HepG2 (cell line): ENCODE measurements around the gene FMNL2. TPM values are rescaled to one million over a fixed set of nuclear protein-coding genes. Genes with fewer than 3 reads are reported as not detected.
A peak's percentile ranks its signal among the peaks of the same experiment; 100 is the strongest.

Experiments used
- ATAC-seq: fragments of 200-7000 bp; cut with Tn5 transposase; 3 replicates; pipeline ENCODE4 v1.9.1; 2020; ENCODE audit warnings: mild to moderate bottlenecking, moderate library complexity
- BruUV-seq: library from RNA; stranded (reverse); fragments of 400-500 nt; replicated peaks from 2 replicates; lab custom pipeline; 2021; lab: Mats Ljungman, UMichigan
- CTCF ChIA-PET: fragments of 300-600 bp; formaldehyde crosslinking; extraction: SDS; loops from one replicate; lab custom pipeline; 2021; ENCODE audit warnings: low total read pairs, inconsistent platforms, low intra/inter-chr PET ratio; lab: Yijun Ruan, JAX
- POLR2A ChIA-PET: fragments of 350-600 bp; sonication (Branson Sonifier 250); formaldehyde crosslinking; loops from one replicate; lab custom pipeline; 2020; ENCODE audit warnings: antibody characterized with exemption, inconsistent platforms; lab: Yijun Ruan, JAX
- DNase-seq: peaks from one replicate; pipeline ENCODE4 v3.0.0-alpha.2; 2015; ENCODE audit warnings: low spot score
- FAIRE-seq: peaks from 3 replicates; lab custom pipeline; 2011; peaks lifted over from hg19 to GRCh38; lab: Jason Lieb, UNC
- H2AFZ ChIP-seq: one replicate; pipeline ENCODE4 v1.6.1; 2011; ENCODE audit warnings: low read length, inconsistent platforms
- H3K27ac ChIP-seq: fragments of 300-600 bp; 3 replicates; pipeline ENCODE4 v1.8.0; 2011; ENCODE audit warnings: mixed run types, mild to moderate bottlenecking, mixed read lengths, low read length, inconsistent platforms; ENCODE audit not compliant: insufficient read depth; ENCODE audit errors: extremely low read length
- H3K27me3 ChIP-seq, 2 experiments: fragments of 200-600 bp in 1 of 2; 2 replicates in 1 of 2; 3 replicates in 1 of 2; pipeline versions ENCODE4 v1.6.0 to v1.8.0; 2011; ENCODE audit warnings: low read length in 2 of 2, mild to moderate bottlenecking in 2 of 2, moderate library complexity in 2 of 2, inconsistent platforms in 1 of 2; ENCODE audit not compliant: insufficient read depth in 2 of 2, control insufficient read depth in 1 of 2
- H3K36me3 ChIP-seq, 2 experiments: fragments of 200-600 bp in 1 of 2; replicated peaks in 1 of 2; 2 replicates in 1 of 2; 3 replicates in 1 of 2; pipeline versions ENCODE4 v1.5.1 to v1.8.0; 2011; ENCODE audit warnings: low read length in 2 of 2, inconsistent platforms in 1 of 2; ENCODE audit not compliant: insufficient read depth in 2 of 2, control insufficient read depth in 1 of 2
- H3K4me1 ChIP-seq: 2 replicates; pipeline ENCODE4 v1.5.1; 2012; ENCODE audit warnings: low read length, inconsistent platforms; ENCODE audit not compliant: insufficient read depth
- H3K4me2 ChIP-seq: 2 replicates; pipeline ENCODE4 v1.6.0; 2011; ENCODE audit warnings: low read depth, low read length, inconsistent platforms
- H3K4me3 ChIP-seq, 3 experiments: fragments of 200-600 bp in 1 of 3; sonication (generic), shearing (Covaris generic) in 1 of 3; replicated peaks in 1 of 3; 2 replicates each; pipeline ENCODE4 v1.5.1; 2011 to 2016; ENCODE audit warnings: low read length in 3 of 3, inconsistent platforms in 2 of 3, low read depth in 2 of 3, mild to moderate bottlenecking in 2 of 3, control low read depth in 1 of 3, mixed read lengths in 1 of 3; ENCODE audit not compliant: insufficient read depth in 1 of 3
- H3K79me2 ChIP-seq: one replicate; pipeline ENCODE4 v1.6.1; 2011; ENCODE audit warnings: low read length, inconsistent platforms; ENCODE audit not compliant: insufficient read depth
- H3K9ac ChIP-seq: 2 replicates; pipeline ENCODE4 v1.6.0; 2011; ENCODE audit warnings: mild to moderate bottlenecking, low read depth, low read length, inconsistent platforms; ENCODE audit not compliant: insufficient read depth
- H3K9me3 ChIP-seq: 2 replicates; pipeline ENCODE4 v1.5.1; 2012; ENCODE audit warnings: mild to moderate bottlenecking, low read length
- H4K20me1 ChIP-seq: 2 replicates; pipeline ENCODE4 v1.6.0; 2011; ENCODE audit warnings: inconsistent platforms, mild to moderate bottlenecking, low read length, moderate library complexity; ENCODE audit not compliant: insufficient read depth
- CCAR2 ChIP-seq: fragments of 200-400 bp; formaldehyde crosslinking; optimal IDR thresholded peaks from 2 replicates; pipeline ENCODE3; 2018; ENCODE audit warnings: low read depth, mild to moderate bottlenecking, low read length, moderate library complexity
- E2F5 ChIP-seq: sonication (generic); formaldehyde crosslinking; conservative IDR thresholded peaks from 2 replicates; pipeline ENCODE4 v1.4.0; 2020; ENCODE audit warnings: missing genetic modification reagents
- NR2C2 ChIP-seq: sonication (generic); formaldehyde crosslinking; IDR thresholded peaks from 2 replicates; pipeline ENCODE4 v1.4.0; 2020; ENCODE audit warnings: missing genetic modification reagents, mild to moderate bottlenecking, moderate library complexity, borderline replicate concordance
- RBM22 ChIP-seq: fragments of 200-400 bp; formaldehyde crosslinking; optimal IDR thresholded peaks from 2 replicates; pipeline ENCODE3; 2017; ENCODE audit warnings: mild to moderate bottlenecking, low read length, moderate library complexity
- ZBTB38 ChIP-seq: sonication (generic); formaldehyde crosslinking; IDR thresholded peaks from 2 replicates; pipeline ENCODE4 v1.5.1; 2020; ENCODE audit warnings: mild to moderate bottlenecking, missing genetic modification reagents
- ZNF33A ChIP-seq: sonication (generic); formaldehyde crosslinking; IDR thresholded peaks from 2 replicates; pipeline ENCODE4 v1.5.1; 2020; ENCODE audit warnings: missing genetic modification reagents, mild to moderate bottlenecking, moderate library complexity, borderline replicate concordance
- ZNF350 ChIP-seq: sonication (generic); formaldehyde crosslinking; IDR thresholded peaks from 2 replicates; pipeline ENCODE4 v1.4.0; 2020; ENCODE audit warnings: mild to moderate bottlenecking, low read depth, missing genetic modification reagents, borderline replicate concordance
- WGBS: methylation state at CpG from one replicate; pipeline ENCODE4 v1.1.6; 2017; ENCODE audit warnings: low lambda C conversion rate; 5-methylcytosine and 5-hydroxymethylcytosine counted together
- in situ Hi-C: cut with HindIII; loops from 2 replicates; pipeline ENCODE4 v1.10.0; 2017; ENCODE audit warnings: low pct_unique_long_range_greater_than_20kb; ENCODE audit not compliant: extremely low pct_ligation_motif_present
- intact Hi-C: fragments of 100-400 bp; cut with micrococcal nuclease; formaldehyde crosslinking; loops from one replicate; pipeline ENCODE4 v1.10.0; 2022; ENCODE audit not compliant: unreplicated experiment
- polyA plus RNA-seq, 8 experiments: library from polyadenylated mRNA; depleted of rRNA in 3 of 8; stranded (reverse) in 7 of 8; unstranded in 1 of 8; fragments of >200 nt; fragmentation: Illumina TruSeq in 4 of 8; extraction: Trizol in 4 of 8; gene quantifications; 2 replicates each; pipeline versions ENCODE4 v1.2.1 to v1.2.3, GENCODE V29; 2011 to 2016; ENCODE audit warnings: low read depth in 4 of 8, missing spikeins in 1 of 8, mixed read lengths in 1 of 8; ENCODE audit not compliant: insufficient read depth in 1 of 8
- total RNA-seq, 5 experiments: library from RNA; depleted of rRNA; stranded (reverse); fragments of >200 nt; fragmentation: Illumina TruSeq; extraction: Trizol; gene quantifications; 2 replicates each; pipeline ENCODE4 v1.2.3, GENCODE V29; 2016; ENCODE audit warnings: low read depth in 1 of 5
- TF ChIP-seq, protein P1 (sequence below): sonication (generic); formaldehyde crosslinking; IDR thresholded peaks from 2 replicates; pipeline ENCODE4 v1.4.0; 2020; ENCODE audit warnings: missing genetic modification reagents

Gene FMNL2
- total and polyA plus RNA-seq, 2 of the 13 experiments (the other 11 are each of a cell fraction or from before 2014, with no cell fraction given) = 66.5 to 67.7 TPM

GRCh38 chr2:152613235-152613634, 278.3 kb downstream of the FMNL2 start:
- WGBS = 97% methylated on average over 2 of the region's 2 CpGs
- in situ Hi-C loops = no loop called here
- BruUV-seq = no TSS peak
- Histone ChIP-seq H3K27me3 (no peaks in the 10 kb centered on the region), H2AFZ (no peak overlapping the region), H3K27ac (no peak overlapping the region)
- DNase-seq = no peak
- no peak for TF ChIP-seq NR2C2 (CRISPR knock-in tag)
- TF ChIP-seq CCAR2 = no peak
- no peak for TF ChIP-seq E2F5
- TF ChIP-seq ZNF350 (CRISPR knock-in tag) = no peak
- TF ChIP-seq, all 625 proteins: peak for 0
- Histone ChIP-seq H3K9ac (no peak overlapping the region), H4K20me1 (no peaks in the 10 kb centered on the region), H3K4me3 (no peak overlapping the region), H3K4me2 (no peak overlapping the region), H3K9me3 (no peaks in the 10 kb centered on the region), H3K36me3 (peaks cover 45 to 83% of the 10 kb centered on the region in 2 experiments), H3K4me1 (no peaks in the 10 kb centered on the region), H3K79me2 (no peaks in the 10 kb centered on the region)
- intact Hi-C loops = no loop called here
- ChIA-PET CTCF (no interaction called here), POLR2A (no interaction called here)
- FAIRE-seq = no peak
- no peak for ATAC-seq

GRCh38 chr2:152615177-152615576, 280.2 kb downstream of the FMNL2 start:
- H3K27me3 ChIP-seq = no peaks in the 10 kb centered on the region
- no peaks in the 10 kb centered on the region for H3K79me2 ChIP-seq
- BruUV-seq = no TSS peak
- in situ Hi-C loops (no loop called here), intact Hi-C loops (no loop called here)
- ChIA-PET CTCF (no interaction called here), POLR2A (no interaction called here)
- FAIRE-seq (no peak), DNase-seq (no peak), ATAC-seq (no peak)
- WGBS = 95% methylated on average over 5 of the region's 5 CpGs
- no peak overlapping the region for H3K4me2 ChIP-seq
- H2AFZ ChIP-seq = no peak overlapping the region
- no peak overlapping the region for H3K9ac ChIP-seq
- no peaks in the 10 kb centered on the region for H4K20me1 ChIP-seq
- H3K4me1 ChIP-seq = no peaks in the 10 kb centered on the region
- H3K27ac ChIP-seq = no peak overlapping the region
- no peak for TF ChIP-seq ZNF33A (CRISPR knock-in tag)
- no peak for TF ChIP-seq ZBTB38 (CRISPR knock-in tag)
- TF ChIP-seq, protein P1, sequence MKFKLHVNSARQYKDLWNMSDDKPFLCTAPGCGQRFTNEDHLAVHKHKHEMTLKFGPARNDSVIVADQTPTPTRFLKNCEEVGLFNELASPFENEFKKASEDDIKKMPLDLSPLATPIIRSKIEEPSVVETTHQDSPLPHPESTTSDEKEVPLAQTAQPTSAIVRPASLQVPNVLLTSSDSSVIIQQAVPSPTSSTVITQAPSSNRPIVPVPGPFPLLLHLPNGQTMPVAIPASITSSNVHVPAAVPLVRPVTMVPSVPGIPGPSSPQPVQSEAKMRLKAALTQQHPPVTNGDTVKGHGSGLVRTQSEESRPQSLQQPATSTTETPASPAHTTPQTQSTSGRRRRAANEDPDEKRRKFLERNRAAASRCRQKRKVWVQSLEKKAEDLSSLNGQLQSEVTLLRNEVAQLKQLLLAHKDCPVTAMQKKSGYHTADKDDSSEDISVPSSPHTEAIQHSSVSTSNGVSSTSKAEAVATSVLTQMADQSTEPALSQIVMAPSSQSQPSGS (CRISPR knock-in tag) = no peak
- TF ChIP-seq RBM22 = peak; percentile 75
- H3K4me3 ChIP-seq = no peak overlapping the region
- H3K9me3 ChIP-seq = no peaks in the 10 kb centered on the region
- H3K36me3 ChIP-seq = peaks cover 51 to 87% of the 10 kb centered on the region in 2 experiments
